Measurements from ENCODE around the gene SEMA6C. TPM values are rescaled to one million over a fixed set of nuclear protein-coding genes. Genes with fewer than 3 reads are reported as not detected.
"Not testable (repeated sequence)": the region's sequence is repeated elsewhere in the genome, so short reads cannot be mapped to it uniquely, and the experiment has no call there.

The SEMA6C gene
- total and polyA plus RNA-seq, 8 donors, result 3.9 to 31.5 (median 27.3) TPM

- Histone ChIP-seq H3K4me1 (no peaks in the 10 kb centered on the region), H3K9me3 (no peaks in the 10 kb centered on the region), H3K27ac (no peak overlapping the region), H3K27me3 (no peaks in the 10 kb centered on the region), H3K4me3 (no peak overlapping the region), H3K36me3 (peaks cover 0 to 31% of the 10 kb centered on the region in 2 donors)
- intact Hi-C loops (cut with DNase I), result no loop called here
- peak in 1 of 4 donors; percentile 3 for DNase-seq
- ATAC-seq, result no peak
- no peak for TF ChIP-seq CTCF (IDR thresholded peaks at IDR 0.05)
Observed at GRCh38 chr1:151106894-151107293, 39.5 kb downstream of the SEMA6C start.

- intact Hi-C loops (cut with DNase I), result loop anchor here in 1 of 2 donors (5.0 kb wide), 1 partner anchor 53 kb away; the partner anchor contains the start of gene TNFAIP8L2
- ATAC-seq (no peak), DNase-seq (no peak)
- H3K27ac ChIP-seq, result no peak overlapping the region
- no peak for TF ChIP-seq CTCF (IDR thresholded peaks at IDR 0.05)
- no peaks in the 10 kb centered on the region for H3K27me3 ChIP-seq
- H3K4me1 ChIP-seq, result no peaks in the 10 kb centered on the region
- peaks cover 0 to 28% of the 10 kb centered on the region in 2 donors for H3K36me3 ChIP-seq
- no peak overlapping the region for H3K4me3 ChIP-seq
- H3K9me3 ChIP-seq, result no peaks in the 10 kb centered on the region
Observed at GRCh38 chr1:151104630-151105029, 41.8 kb downstream of the SEMA6C start.

GRCh38 chr1:151098126-151098525 lies 48.3 kb downstream of the SEMA6C start:
- DNase-seq, result no peak
- Histone ChIP-seq H3K36me3 (peaks cover 0 to 4% of the 10 kb centered on the region in 2 donors), H3K4me3 (no peak overlapping the region), H3K27me3 (no peaks in the 10 kb centered on the region), H3K27ac (no peak overlapping the region), H3K9me3 (no peaks in the 10 kb centered on the region), H3K4me1 (no peaks in the 10 kb centered on the region)
- no peak for TF ChIP-seq CTCF (IDR thresholded peaks at IDR 0.05)
- ATAC-seq, result no peak
- intact Hi-C loops (cut with DNase I), result no loop called here

GRCh38 chr1:151097426-151097825 lies 49.0 kb downstream of the SEMA6C start:
- intact Hi-C loops (cut with DNase I); H3K27ac ChIP-seq: not testable (repeated sequence)

GRCh38 chr1:151085953-151086559 lies 60.4 kb downstream of the SEMA6C start:
- Histone ChIP-seq H3K9me3 (no peaks in the 10 kb centered on the region), H3K4me3 (no peak overlapping the region), H3K27ac (no peak overlapping the region), H3K36me3 (no peaks in the 10 kb centered on the region), H3K4me1 (no peaks in the 10 kb centered on the region), H3K27me3 (no peaks in the 10 kb centered on the region)
- DNase-seq (no peak), ATAC-seq (no peak)
- TF ChIP-seq CTCF (IDR thresholded peaks at IDR 0.05), result no peak
- intact Hi-C loops (cut with DNase I), result no loop called here

More at GRCh38 chr1:151097426-151097825, 49.0 kb downstream of the SEMA6C start:
- not testable (repeated sequence) for H3K27me3 ChIP-seq, H3K4me1 ChIP-seq, DNase-seq, ATAC-seq, H3K36me3 ChIP-seq, H3K9me3 ChIP-seq, H3K4me3 ChIP-seq

Other genes starting within 250 kb of the SEMA6C start
- gene SETDB1, start 220.3 kb downstream of the SEMA6C start, total RNA-seq, result 10 to 100 TPM; 33.1 to 49.7 TPM
- 10 to 100 TPM; 83.6 to 96.6 (median 91.9) TPM for gene SETDB1, start 220.3 kb downstream of the SEMA6C start, polyA plus RNA-seq (ENCODE audit: insufficient read length in 6 of 6)
- gene CERS2, start 171.8 kb downstream of the SEMA6C start, total RNA-seq, result 100 to 1,000 TPM; 325 to 359 TPM
- gene CERS2, start 171.8 kb downstream of the SEMA6C start, polyA plus RNA-seq (ENCODE audit: insufficient read length in 6 of 6), result 100 to 1,000 TPM; 213 to 272 (median 251) TPM
- gene ANXA9, start 164.3 kb downstream of the SEMA6C start, total RNA-seq, result 1 to 10 TPM; 1.1 to 2.4 TPM
- gene ANXA9, start 164.3 kb downstream of the SEMA6C start, polyA plus RNA-seq (ENCODE audit: insufficient read length in 6 of 6), result 10 to 100 TPM in 4 of 6 donors, 1 to 10 TPM in 2; 9.8 to 11.1 (median 10.2) TPM
- 10 to 100 TPM; 26.0 to 32.9 TPM for gene MINDY1, start 139.7 kb downstream of the SEMA6C start, total RNA-seq
- 10 to 100 TPM; 42.4 to 53.8 (median 47.4) TPM for gene MINDY1, start 139.7 kb downstream of the SEMA6C start, polyA plus RNA-seq (ENCODE audit: insufficient read length in 6 of 6)
- gene PRUNE1, start 138.2 kb downstream of the SEMA6C start, total RNA-seq, result 10 to 100 TPM; 15.1 to 18.1 TPM
- gene PRUNE1, start 138.2 kb downstream of the SEMA6C start, polyA plus RNA-seq (ENCODE audit: insufficient read length in 6 of 6), result 10 to 100 TPM; 38.4 to 42.7 (median 38.8) TPM
- 1 to 10 TPM; 3.5 to 5.9 TPM for gene BNIPL, start 110.0 kb downstream of the SEMA6C start, total RNA-seq
- 10 to 100 TPM in 2 of 6 donors, 1 to 10 TPM in 4; 5.2 to 11.6 (median 9.4) TPM for gene BNIPL, start 110.0 kb downstream of the SEMA6C start, polyA plus RNA-seq (ENCODE audit: insufficient read length in 6 of 6)
- gene C1orf56, start 98.9 kb downstream of the SEMA6C start, total RNA-seq, result 1 to 10 TPM; 3.9 to 6.1 TPM
- gene C1orf56, start 98.9 kb downstream of the SEMA6C start, polyA plus RNA-seq (ENCODE audit: insufficient read length in 6 of 6), result 10 to 100 TPM in 3 of 6 donors, 1 to 10 TPM in 3; 8.6 to 11.2 (median 9.9) TPM
- gene CDC42SE1, start 87.0 kb downstream of the SEMA6C start, total RNA-seq, result 100 to 1,000 TPM; 104 to 125 TPM
- gene CDC42SE1, start 87.0 kb downstream of the SEMA6C start, polyA plus RNA-seq (ENCODE audit: insufficient read length in 6 of 6), result 100 to 1,000 TPM in 5 of 6 donors, 10 to 100 TPM in 1; 99.1 to 133 (median 111) TPM
- 1 to 10 TPM; 1.7 to 2.9 TPM for gene MLLT11, start 86.2 kb downstream of the SEMA6C start, total RNA-seq
- 10 to 100 TPM; 20.1 to 23.0 (median 22.4) TPM for gene MLLT11, start 86.2 kb downstream of the SEMA6C start, polyA plus RNA-seq (ENCODE audit: insufficient read length in 6 of 6)
- 10 to 100 TPM; 11.3 to 12.7 TPM for gene GABPB2, start 75.9 kb downstream of the SEMA6C start, total RNA-seq
- 10 to 100 TPM; 10.6 to 13.5 (median 13.0) TPM for gene GABPB2, start 75.9 kb downstream of the SEMA6C start, polyA plus RNA-seq (ENCODE audit: insufficient read length in 6 of 6)
- 10 to 100 TPM in 1 of 2 donors, 1 to 10 TPM in 1; 7.1 to 14.5 TPM for gene TNFAIP8L2, start 10.0 kb upstream of the SEMA6C start, total RNA-seq
- gene TNFAIP8L2, start 10.0 kb upstream of the SEMA6C start, polyA plus RNA-seq (ENCODE audit: insufficient read length in 6 of 6), result 1 to 10 TPM; 2.5 to 3.3 (median 2.8) TPM
- gene LYSMD1, start 19.3 kb upstream of the SEMA6C start, total RNA-seq, result 1 to 10 TPM; 5.8 to 8.7 TPM
- 10 to 100 TPM; 15.3 to 20.4 (median 16.3) TPM for gene LYSMD1, start 19.3 kb upstream of the SEMA6C start, polyA plus RNA-seq (ENCODE audit: insufficient read length in 6 of 6)
- 10 to 100 TPM; 29.7 to 35.0 TPM for gene SCNM1, start 19.5 kb upstream of the SEMA6C start, total RNA-seq
- 10 to 100 TPM; 37.9 to 42.4 (median 39.7) TPM for gene SCNM1, start 19.5 kb upstream of the SEMA6C start, polyA plus RNA-seq (ENCODE audit: insufficient read length in 6 of 6)
- gene TMOD4, start 29.4 kb upstream of the SEMA6C start, total RNA-seq, result under 1 TPM in 1 of 2 donors, not detected in 1; 0.97 TPM
- 1 to 10 TPM; 1.2 to 2.4 (median 1.8) TPM for gene TMOD4, start 29.4 kb upstream of the SEMA6C start, polyA plus RNA-seq (ENCODE audit: insufficient read length in 6 of 6)
- gene VPS72, start 43.6 kb upstream of the SEMA6C start, total RNA-seq, result 10 to 100 TPM; 40.5 to 41.3 TPM
- 10 to 100 TPM; 60.1 to 65.1 (median 62.8) TPM for gene VPS72, start 43.6 kb upstream of the SEMA6C start, polyA plus RNA-seq (ENCODE audit: insufficient read length in 6 of 6)
- gene PIP5K1A, start 51.9 kb upstream of the SEMA6C start, total RNA-seq, result 10 to 100 TPM; 51.2 to 55.6 TPM
- 10 to 100 TPM; 62.1 to 73.3 (median 68.3) TPM for gene PIP5K1A, start 51.9 kb upstream of the SEMA6C start, polyA plus RNA-seq (ENCODE audit: insufficient read length in 6 of 6)
- gene PSMD4, start 108.1 kb upstream of the SEMA6C start, total RNA-seq, result 100 to 1,000 TPM; 104 to 153 TPM
- gene PSMD4, start 108.1 kb upstream of the SEMA6C start, polyA plus RNA-seq (ENCODE audit: insufficient read length in 6 of 6), result 100 to 1,000 TPM; 141 to 158 (median 149) TPM
- gene ZNF687, start 135.7 kb upstream of the SEMA6C start, total RNA-seq, result 10 to 100 TPM; 17.7 to 22.8 TPM
- 10 to 100 TPM; 15.1 to 21.6 (median 17.5) TPM for gene ZNF687, start 135.7 kb upstream of the SEMA6C start, polyA plus RNA-seq (ENCODE audit: insufficient read length in 6 of 6)
- gene PI4KB, start 180.8 kb upstream of the SEMA6C start, total RNA-seq, result 10 to 100 TPM; 54.8 to 71.3 TPM
- gene PI4KB, start 180.8 kb upstream of the SEMA6C start, polyA plus RNA-seq (ENCODE audit: insufficient read length in 6 of 6), result 10 to 100 TPM; 69.4 to 84.6 (median 78.3) TPM
- 10 to 100 TPM; 37.1 to 63.3 TPM for gene RFX5, start 200.6 kb upstream of the SEMA6C start, total RNA-seq
- 10 to 100 TPM; 39.9 to 46.9 (median 43.7) TPM for gene RFX5, start 200.6 kb upstream of the SEMA6C start, polyA plus RNA-seq (ENCODE audit: insufficient read length in 6 of 6)
- gene SELENBP1, start 226.1 kb upstream of the SEMA6C start, total RNA-seq, result 100 to 1,000 TPM; 131 to 258 TPM
- 100 to 1,000 TPM; 104 to 195 (median 143) TPM for gene SELENBP1, start 226.1 kb upstream of the SEMA6C start, polyA plus RNA-seq (ENCODE audit: insufficient read length in 6 of 6)

Data from left lung (tissue), 10 donors.